ENCODE data around the gene LCN10. TPM values are rescaled to one million over a fixed set of nuclear protein-coding genes. Genes with fewer than 3 reads are reported as not detected.
"Not testable (repeated sequence)": the region's sequence is repeated elsewhere in the genome, so short reads cannot be mapped to it uniquely, and the experiment has no call there.

Gene LCN10
- polyA plus RNA-seq, 2 donors, result 5.3 to 14.9 TPM

- no peaks in the 10 kb centered on the region for H3K36me3 ChIP-seq (ENCODE audit: control insufficient read depth in 2 of 2, insufficient read depth in 2 of 2, low read length in 1 of 2)
- peaks cover 4 to 14% of the 10 kb centered on the region in 2 donors for H3K9me3 ChIP-seq (ENCODE audit: control insufficient read depth in 2 of 2, insufficient read depth in 1 of 2, low read depth in 1 of 2, low read length in 1 of 2)
- H3K4me1 ChIP-seq (ENCODE audit: control insufficient read depth in 2 of 2, insufficient read depth in 2 of 2, low read length in 1 of 2), result no peaks in the 10 kb centered on the region
- 91% methylated on average over 18 of the region's 18 CpGs for WGBS, 2 donors
- H3K27me3 ChIP-seq (ENCODE audit: control insufficient read depth in 1 of 2, insufficient read depth in 2 of 2, low read length in 2 of 2), result no peaks in the 10 kb centered on the region
- no peak overlapping the region for H3K27ac ChIP-seq (ENCODE audit: low read depth in 2 of 2, low read length in 1 of 2)
- no peak overlapping the region for H3K4me3 ChIP-seq (ENCODE audit: low read depth in 1 of 2, low read length in 2 of 2)
Measured at GRCh38 chr9:136756836-136757235, 14.1 kb upstream of the LCN10 start.

- H3K36me3 ChIP-seq (ENCODE audit: control insufficient read depth in 2 of 2, insufficient read depth in 2 of 2, low read length in 1 of 2), result no peaks in the 10 kb centered on the region
- WGBS, 2 donors, result 98 to 99% methylated on average over 4 of the region's 4 CpGs
- H3K27me3 ChIP-seq (ENCODE audit: control insufficient read depth in 1 of 2, insufficient read depth in 2 of 2, low read length in 2 of 2), result no peaks in the 10 kb centered on the region
- H3K9me3 ChIP-seq (ENCODE audit: control insufficient read depth in 2 of 2, insufficient read depth in 1 of 2, low read depth in 1 of 2, low read length in 1 of 2), result peaks cover 4 to 17% of the 10 kb centered on the region in 2 donors
- no peak overlapping the region for H3K27ac ChIP-seq (ENCODE audit: low read depth in 2 of 2, low read length in 1 of 2)
- no peaks in the 10 kb centered on the region for H3K4me1 ChIP-seq (ENCODE audit: control insufficient read depth in 2 of 2, insufficient read depth in 2 of 2, low read length in 1 of 2)
- no peak overlapping the region for H3K4me3 ChIP-seq (ENCODE audit: low read depth in 1 of 2, low read length in 2 of 2)
Measured at GRCh38 chr9:136756134-136756438, 13.3 kb upstream of the LCN10 start.

- H3K9me3 ChIP-seq (ENCODE audit: control insufficient read depth in 2 of 2, insufficient read depth in 1 of 2, low read depth in 1 of 2, low read length in 1 of 2), result peaks cover 4 to 17% of the 10 kb centered on the region in 2 donors
- not testable (repeated sequence) for H3K4me3 ChIP-seq (ENCODE audit: low read depth in 1 of 2, low read length in 2 of 2); H3K27ac ChIP-seq (ENCODE audit: low read depth in 2 of 2, low read length in 1 of 2); H3K36me3 ChIP-seq (ENCODE audit: control insufficient read depth in 2 of 2, insufficient read depth in 2 of 2, low read length in 1 of 2); H3K4me1 ChIP-seq (ENCODE audit: control insufficient read depth in 2 of 2, insufficient read depth in 2 of 2, low read length in 1 of 2); H3K27me3 ChIP-seq (ENCODE audit: control insufficient read depth in 1 of 2, insufficient read depth in 2 of 2, low read length in 2 of 2)
- 91 to 92% methylated on average over 22 of the region's 22 CpGs for WGBS, 2 donors
Measured at GRCh38 chr9:136755302-136756133, 12.8 kb upstream of the LCN10 start.

- Histone ChIP-seq H3K4me3 (ENCODE audit: low read depth in 1 of 2, low read length in 2 of 2) (no peak overlapping the region), H3K27ac (ENCODE audit: low read depth in 2 of 2, low read length in 1 of 2) (no peak overlapping the region), H3K27me3 (ENCODE audit: control insufficient read depth in 1 of 2, insufficient read depth in 2 of 2, low read length in 2 of 2) (no peaks in the 10 kb centered on the region), H3K4me1 (ENCODE audit: control insufficient read depth in 2 of 2, insufficient read depth in 2 of 2, low read length in 1 of 2) (no peaks in the 10 kb centered on the region), H3K9me3 (ENCODE audit: control insufficient read depth in 2 of 2, insufficient read depth in 1 of 2, low read depth in 1 of 2, low read length in 1 of 2) (peaks cover 4 to 17% of the 10 kb centered on the region in 2 donors), H3K36me3 (ENCODE audit: control insufficient read depth in 2 of 2, insufficient read depth in 2 of 2, low read length in 1 of 2) (no peaks in the 10 kb centered on the region)
- WGBS, 2 donors, result 78 to 79% methylated on average over 24 of the region's 24 CpGs
Measured at GRCh38 chr9:136754626-136755301, 12.0 kb upstream of the LCN10 start.

- Histone ChIP-seq H3K36me3 (ENCODE audit: control insufficient read depth in 2 of 2, insufficient read depth in 2 of 2, low read length in 1 of 2) (no peaks in the 10 kb centered on the region), H3K4me3 (ENCODE audit: low read depth in 1 of 2, low read length in 2 of 2) (no peak overlapping the region), H3K27me3 (ENCODE audit: control insufficient read depth in 1 of 2, insufficient read depth in 2 of 2, low read length in 2 of 2) (no peaks in the 10 kb centered on the region), H3K9me3 (ENCODE audit: control insufficient read depth in 2 of 2, insufficient read depth in 1 of 2, low read depth in 1 of 2, low read length in 1 of 2) (peaks cover 4 to 17% of the 10 kb centered on the region in 2 donors), H3K27ac (ENCODE audit: low read depth in 2 of 2, low read length in 1 of 2) (no peak overlapping the region), H3K4me1 (ENCODE audit: control insufficient read depth in 2 of 2, insufficient read depth in 2 of 2, low read length in 1 of 2) (no peaks in the 10 kb centered on the region)
- 71 to 74% methylated on average over 15 to 17 of the region's 17 CpGs for WGBS, 2 donors
Measured at GRCh38 chr9:136754059-136754572, 11.4 kb upstream of the LCN10 start.

- H3K36me3 ChIP-seq (ENCODE audit: control insufficient read depth in 2 of 2, insufficient read depth in 2 of 2, low read length in 1 of 2), result no peaks in the 10 kb centered on the region
- H3K4me1 ChIP-seq (ENCODE audit: control insufficient read depth in 2 of 2, insufficient read depth in 2 of 2, low read length in 1 of 2), result no peaks in the 10 kb centered on the region
- H3K9me3 ChIP-seq (ENCODE audit: control insufficient read depth in 2 of 2, insufficient read depth in 1 of 2, low read depth in 1 of 2, low read length in 1 of 2), result peaks cover 4 to 17% of the 10 kb centered on the region in 2 donors
- no peak overlapping the region for H3K27ac ChIP-seq (ENCODE audit: low read depth in 2 of 2, low read length in 1 of 2)
- no peaks in the 10 kb centered on the region for H3K27me3 ChIP-seq (ENCODE audit: control insufficient read depth in 1 of 2, insufficient read depth in 2 of 2, low read length in 2 of 2)
- 88 to 89% methylated on average over 31 of the region's 31 CpGs for WGBS, 2 donors
- H3K4me3 ChIP-seq (ENCODE audit: low read depth in 1 of 2, low read length in 2 of 2), result no peak overlapping the region
Measured at GRCh38 chr9:136753371-136754058, 10.8 kb upstream of the LCN10 start.

- Histone ChIP-seq H3K27me3 (ENCODE audit: control insufficient read depth in 1 of 2, insufficient read depth in 2 of 2, low read length in 2 of 2) (no peaks in the 10 kb centered on the region), H3K4me1 (ENCODE audit: control insufficient read depth in 2 of 2, insufficient read depth in 2 of 2, low read length in 1 of 2) (no peaks in the 10 kb centered on the region), H3K9me3 (ENCODE audit: control insufficient read depth in 2 of 2, insufficient read depth in 1 of 2, low read depth in 1 of 2, low read length in 1 of 2) (peaks cover 4 to 17% of the 10 kb centered on the region in 2 donors)
Measured at GRCh38 chr9:136751814-136752213, 9.1 kb upstream of the LCN10 start.

GRCh38 chr9:136751244-136751643 lies 8.5 kb upstream of the LCN10 start:
- 84% methylated on average over 1 of the region's 1 CpG for WGBS, 2 donors
- H3K27ac ChIP-seq (ENCODE audit: low read depth in 2 of 2, low read length in 1 of 2), result no peak overlapping the region
- H3K9me3 ChIP-seq (ENCODE audit: control insufficient read depth in 2 of 2, insufficient read depth in 1 of 2, low read depth in 1 of 2, low read length in 1 of 2), result peaks cover 3 to 15% of the 10 kb centered on the region in 2 donors
- H3K36me3 ChIP-seq (ENCODE audit: control insufficient read depth in 2 of 2, insufficient read depth in 2 of 2, low read length in 1 of 2), result no peaks in the 10 kb centered on the region
- H3K27me3 ChIP-seq (ENCODE audit: control insufficient read depth in 1 of 2, insufficient read depth in 2 of 2, low read length in 2 of 2), result no peaks in the 10 kb centered on the region
- no peak overlapping the region for H3K4me3 ChIP-seq (ENCODE audit: low read depth in 1 of 2, low read length in 2 of 2)
- peaks cover 0 to 1% of the 10 kb centered on the region in 2 donors for H3K4me1 ChIP-seq (ENCODE audit: control insufficient read depth in 2 of 2, insufficient read depth in 2 of 2, low read length in 1 of 2)

More at GRCh38 chr9:136751814-136752213, 9.1 kb upstream of the LCN10 start:
- Histone ChIP-seq H3K36me3 (ENCODE audit: control insufficient read depth in 2 of 2, insufficient read depth in 2 of 2, low read length in 1 of 2) (no peaks in the 10 kb centered on the region), H3K4me3 (ENCODE audit: low read depth in 1 of 2, low read length in 2 of 2) (no peak overlapping the region), H3K27ac (ENCODE audit: low read depth in 2 of 2, low read length in 1 of 2) (no peak overlapping the region)

- 34 to 44% methylated on average over 2 of the region's 2 CpGs for WGBS, 2 donors
- Histone ChIP-seq H3K27me3 (ENCODE audit: control insufficient read depth in 1 of 2, insufficient read depth in 2 of 2, low read length in 2 of 2) (no peaks in the 10 kb centered on the region), H3K27ac (ENCODE audit: low read depth in 2 of 2, low read length in 1 of 2) (no peak overlapping the region), H3K9me3 (ENCODE audit: control insufficient read depth in 2 of 2, insufficient read depth in 1 of 2, low read depth in 1 of 2, low read length in 1 of 2) (peaks cover 0 to 9% of the 10 kb centered on the region in 2 donors), H3K4me1 (ENCODE audit: control insufficient read depth in 2 of 2, insufficient read depth in 2 of 2, low read length in 1 of 2) (peaks cover 0 to 1% of the 10 kb centered on the region in 2 donors), H3K4me3 (ENCODE audit: low read depth in 1 of 2, low read length in 2 of 2) (no peak overlapping the region), H3K36me3 (ENCODE audit: control insufficient read depth in 2 of 2, insufficient read depth in 2 of 2, low read length in 1 of 2) (no peaks in the 10 kb centered on the region)
Measured at GRCh38 chr9:136750526-136750925, 7.8 kb upstream of the LCN10 start.

All from esophagus (tissue), 2 donors.